HG02981 (cell line): ENCODE data around the gene URM1.
"Not testable (repeated sequence)": the region's sequence is repeated elsewhere in the genome, so short reads cannot be mapped to it uniquely, and the experiment has no call there.

Source experiments
- ATAC-seq: cut with Tn5 transposase; IDR thresholded peaks from one replicate; pipeline ENCODE4 v1.9.1; 2021; ENCODE audit warnings: mild to moderate bottlenecking, moderate library complexity; ENCODE audit not compliant: unreplicated experiment

URM1 gene

GRCh38 chr9:128406848-128407391, 35.7 kb downstream of the URM1 start:
- ATAC-seq = no peak

GRCh38 chr9:128408963-128409431, 37.8 kb downstream of the URM1 start:
- ATAC-seq = no peak

GRCh38 chr9:128409450-128409849, 38.3 kb downstream of the URM1 start:
- ATAC-seq = no peak

- no peak for ATAC-seq
These were observed 38.8 kb downstream of the URM1 start for GRCh38 chr9:128409978-128410377.

GRCh38 chr9:128411364-128412119, 40.4 kb downstream of the URM1 start:
- ATAC-seq = no peak

GRCh38 chr9:128412120-128412790, 41.1 kb downstream of the URM1 start:
- no peak for ATAC-seq

- not testable (repeated sequence) for ATAC-seq
These were observed 42.6 kb downstream of the URM1 start for GRCh38 chr9:128413728-128414127.

GRCh38 chr9:128414461-128414860, 43.3 kb downstream of the URM1 start:
- ATAC-seq = no peak

GRCh38 chr9:128415281-128415680, 44.1 kb downstream of the URM1 start:
- no peak for ATAC-seq

GRCh38 chr9:128416014-128416413, 44.8 kb downstream of the URM1 start:
- ATAC-seq = no peak

GRCh38 chr9:128416432-128417019, 45.4 kb downstream of the URM1 start:
- ATAC-seq = no peak

GRCh38 chr9:128419061-128419925, 48.1 kb downstream of the URM1 start:
- no peak for ATAC-seq

- ATAC-seq = peak; percentile 61
These were observed 49.0 kb downstream of the URM1 start for GRCh38 chr9:128420060-128420650.

- peak; percentile 69 for ATAC-seq
These were observed 49.7 kb downstream of the URM1 start, which contains the start of gene CERCAM for GRCh38 chr9:128420651-128421481. TSS of gene CERCAM (plus strand) at chr9:128420857. CDS start at chr9:128420878, 21 bp downstream.

GRCh38 chr9:128421482-128421996, 50.4 kb downstream of the URM1 start:
- ATAC-seq = no peak

- not testable (repeated sequence) for ATAC-seq
These were observed 51.0 kb downstream of the URM1 start for GRCh38 chr9:128422022-128422782.

- no peak for ATAC-seq
These were observed 51.6 kb downstream of the URM1 start for GRCh38 chr9:128422783-128423150.

GRCh38 chr9:128423356-128423755, 52.2 kb downstream of the URM1 start:
- not testable (repeated sequence) for ATAC-seq
